Small intestine (tissue), 7 donors: ENCODE measurements around the gene HIRIP3. TPM values are rescaled to one million over a fixed set of nuclear protein-coding genes. Genes with fewer than 3 reads are reported as not detected.

Experiments used
- DNase-seq, 2 donors: peaks; one replicate each; pipeline versions ENCODE4 v3.0.0 to v3.0.0-alpha.2; 2013
- FAIRE-seq: peaks from 2 replicates; lab custom pipeline; 2012; peaks lifted over from hg19 to GRCh38; lab: Jason Lieb, UNC
- H3K27ac ChIP-seq, 3 donors: one replicate each; pipeline ENCODE4 v1.5.1; 2013; ENCODE audit warnings: low read length in 2 of 3, mild to moderate bottlenecking in 2 of 3, control low read depth in 1 of 3, inconsistent platforms in 1 of 3, low read depth in 1 of 3, moderate library complexity in 1 of 3
- H3K27me3 ChIP-seq, 3 donors: one replicate each; pipeline ENCODE4 v1.6.1; 2013; ENCODE audit warnings: low read length in 3 of 3, inconsistent platforms in 1 of 3; ENCODE audit not compliant: control insufficient read depth in 3 of 3, insufficient read depth in 3 of 3
- H3K36me3 ChIP-seq, 3 donors: one replicate each; pipeline ENCODE4 v1.6.1; 2013; ENCODE audit warnings: low read length in 3 of 3, inconsistent platforms in 1 of 3, low read depth in 1 of 3, mild to moderate bottlenecking in 1 of 3, moderate library complexity in 1 of 3; ENCODE audit not compliant: control insufficient read depth in 3 of 3, insufficient read depth in 2 of 3
- H3K4me1 ChIP-seq, 3 donors: one replicate each; pipeline ENCODE4 v1.6.1; 2013; ENCODE audit warnings: low read length in 2 of 3, inconsistent platforms in 1 of 3, low read depth in 1 of 3, mild to moderate bottlenecking in 1 of 3, moderate library complexity in 1 of 3; ENCODE audit not compliant: control insufficient read depth in 3 of 3, insufficient read depth in 2 of 3
- H3K4me3 ChIP-seq, 3 donors: one replicate each; pipeline ENCODE4 v1.5.1; 2013; ENCODE audit warnings: low read length in 3 of 3, control low read depth in 1 of 3, inconsistent platforms in 1 of 3, low read depth in 1 of 3, mild to moderate bottlenecking in 1 of 3, moderate library complexity in 1 of 3
- H3K9me3 ChIP-seq, 2 donors: one replicate each; pipeline ENCODE4 v1.6.1; 2013; ENCODE audit warnings: low read depth in 1 of 2, low read length in 1 of 2; ENCODE audit not compliant: control insufficient read depth in 2 of 2, insufficient read depth in 1 of 2
- WGBS, 3 donors: extraction: QIAGEN DNeasy Blood & Tissue Kit; methylation state at CpG; one replicate each; pipeline ENCODE4 v1.1.7; 2013; 5-methylcytosine and 5-hydroxymethylcytosine counted together
- polyA plus RNA-seq, 4 donors: library from polyadenylated mRNA; stranded (reverse) in 3 of 4; unstranded in 1 of 4; fragments of 200-250 nt in 3 of 4; fragments of 120-200 nt in 1 of 4; gene quantifications; one replicate each; pipeline versions ENCODE4 v1.2.1 to v1.2.3, GENCODE V29; 2013
- donor health status: healthy with polysubstance abuse.
- donor health status: control.
- donor health status: control.
- donor health status: Bipolar disorder and iron deficiency.
- donor health status: healthy.

Gene HIRIP3
- polyA plus RNA-seq, 4 donors = 10.1 to 15.2 (median 14.8) TPM

DNA sequence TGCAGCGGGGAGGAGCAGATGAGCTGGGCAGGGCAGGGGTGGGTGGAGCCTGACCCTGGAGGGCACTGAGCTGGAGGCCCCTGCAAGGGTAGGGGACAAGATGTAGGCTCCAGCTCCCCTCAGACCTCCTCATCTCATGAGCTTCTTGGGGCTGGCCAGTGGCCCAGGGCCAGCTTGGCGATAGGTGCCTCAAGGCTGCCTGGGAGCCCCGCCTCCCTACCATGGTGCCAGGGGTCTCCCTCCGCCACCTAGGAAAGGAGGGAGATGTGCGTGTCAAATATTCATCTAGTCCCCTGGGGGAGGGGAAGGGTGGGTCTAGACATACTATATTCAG, 3.9 kb downstream of the HIRIP3 start:
- WGBS, 3 donors = 85 to 91% (median 89%) methylated on average over 5 of the region's 5 CpGs
- H3K36me3 ChIP-seq = peaks cover 16 to 72% (median 16%) of the 10 kb centered on the region in 3 donors

DNA sequence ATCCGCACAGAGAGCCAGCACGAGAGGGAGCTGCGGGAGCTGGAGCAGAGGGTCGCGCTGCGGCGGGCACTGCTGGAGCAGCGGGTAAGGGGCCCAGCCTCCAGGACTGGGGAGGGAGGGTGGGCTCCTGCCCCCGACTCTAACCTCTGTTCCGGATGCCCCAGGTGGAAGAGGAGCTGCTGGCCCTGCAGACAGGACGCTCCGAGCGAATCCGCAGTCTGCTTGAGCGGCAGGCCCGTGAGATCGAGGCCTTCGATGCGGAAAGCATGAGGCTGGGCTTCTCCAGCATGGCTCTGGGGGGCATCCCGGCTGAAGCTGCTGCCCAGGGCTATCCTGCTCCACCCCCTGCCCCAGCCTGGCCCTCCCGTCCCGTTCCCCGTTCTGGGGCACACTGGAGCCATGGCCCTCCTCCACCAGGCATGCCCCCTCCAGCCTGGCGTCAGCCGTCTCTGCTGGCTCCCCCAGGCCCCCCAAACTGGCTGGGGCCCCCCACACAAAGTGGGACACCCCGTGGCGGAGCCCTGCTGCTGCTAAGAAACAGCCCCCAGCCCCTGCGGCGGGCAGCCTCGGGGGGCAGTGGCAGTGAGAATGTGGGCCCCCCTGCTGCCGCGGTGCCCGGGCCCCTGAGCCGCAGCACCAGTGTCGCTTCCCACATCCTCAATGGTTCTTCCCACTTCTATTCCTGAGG, 4.4 kb downstream of the HIRIP3 start:
- H3K4me3 ChIP-seq = no peak overlapping the region
- H3K36me3 ChIP-seq = peaks cover 17 to 77% (median 19%) of the 10 kb centered on the region in 3 donors
- H3K4me1 ChIP-seq = peaks cover 0 to 12% (median 3%) of the 10 kb centered on the region in 3 donors
- H3K27me3 ChIP-seq = no peaks in the 10 kb centered on the region
- DNase-seq (no peak), FAIRE-seq (no peak)
- no peak overlapping the region for H3K27ac ChIP-seq
- 93 to 95% (median 94%) methylated on average over 32 to 35 of the region's 35 CpGs for WGBS, 3 donors
- no peaks in the 10 kb centered on the region for H3K9me3 ChIP-seq

More for the DNA sequence above, 3.9 kb downstream of the HIRIP3 start:
- no peaks in the 10 kb centered on the region for H3K27me3 ChIP-seq
- no peak overlapping the region for H3K27ac ChIP-seq
- H3K4me3 ChIP-seq = no peak overlapping the region
- DNase-seq (no peak), FAIRE-seq (no peak)
- H3K4me1 ChIP-seq = peaks cover 0 to 13% (median 3%) of the 10 kb centered on the region in 3 donors
- H3K9me3 ChIP-seq = no peaks in the 10 kb centered on the region

DNA sequence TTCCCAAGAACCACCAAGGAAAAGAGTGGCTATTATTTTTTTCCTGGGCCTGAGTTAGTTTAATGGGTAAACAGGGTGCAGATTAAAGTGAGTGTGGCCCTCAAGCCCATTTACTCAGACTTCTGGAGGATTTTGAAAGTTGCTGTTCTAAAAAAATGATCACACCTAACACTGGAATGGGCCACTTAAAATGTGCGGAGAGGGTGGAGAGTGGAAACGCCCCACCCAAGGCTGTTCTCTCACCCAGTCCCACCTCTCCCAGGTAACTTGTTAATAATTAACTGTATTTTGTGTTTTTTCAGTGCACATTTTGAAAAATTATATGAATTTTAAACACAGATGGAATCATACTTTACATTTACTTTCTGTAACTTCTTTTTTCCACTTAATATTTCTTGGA, 5.4 kb downstream of the HIRIP3 start:
- H3K4me3 ChIP-seq = no peak overlapping the region
- DNase-seq (no peak), FAIRE-seq (no peak)
- H3K27me3 ChIP-seq = no peaks in the 10 kb centered on the region
- peaks cover 20 to 87% (median 26%) of the 10 kb centered on the region in 3 donors for H3K36me3 ChIP-seq
- WGBS, 3 donors = 39 to 77% (median 53%) methylated on average over 2 of the region's 2 CpGs
- no peaks in the 10 kb centered on the region for H3K9me3 ChIP-seq
- peaks cover 0 to 12% (median 3%) of the 10 kb centered on the region in 3 donors for H3K4me1 ChIP-seq
- H3K27ac ChIP-seq = no peak overlapping the region

DNA sequence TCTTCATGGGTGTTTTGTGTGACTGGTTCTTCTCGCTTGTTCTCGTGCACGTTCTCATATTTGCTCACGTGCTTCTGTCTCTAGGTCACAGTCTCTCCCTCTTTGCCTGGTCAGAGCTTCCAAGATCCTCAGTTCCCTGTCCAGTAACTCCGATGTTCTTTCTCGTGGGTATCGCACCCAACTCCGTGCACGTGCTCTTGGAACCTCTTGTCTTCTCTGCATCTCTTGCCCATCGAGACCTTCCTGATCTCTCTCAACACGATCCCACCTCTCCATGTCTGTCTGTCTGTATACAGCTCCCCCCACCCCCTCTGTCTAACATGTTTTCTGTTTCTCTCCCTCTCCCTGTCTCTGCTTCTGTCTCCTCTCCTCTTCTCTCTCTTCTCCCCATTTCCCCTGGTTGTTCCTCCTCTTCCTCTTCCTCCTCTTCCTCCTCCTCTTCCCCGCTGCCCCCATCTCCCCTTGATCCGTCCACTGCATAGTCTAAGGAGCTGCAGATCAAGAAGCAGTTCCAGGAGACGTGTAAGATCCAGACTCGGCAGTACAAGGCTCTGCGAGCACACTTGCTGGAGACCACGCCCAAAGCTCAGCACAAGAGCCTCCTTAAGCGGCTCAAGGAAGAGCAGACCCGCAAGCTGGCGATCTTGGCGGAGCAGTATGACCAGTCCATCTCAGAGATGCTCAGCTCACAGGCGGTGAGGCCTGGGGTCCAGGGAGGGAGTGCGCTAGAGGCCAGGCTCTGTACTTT, 6.1 kb downstream of the HIRIP3 start:
- peaks cover 0 to 5% (median 0%) of the 10 kb centered on the region in 3 donors for H3K4me1 ChIP-seq
- no peaks in the 10 kb centered on the region for H3K27me3 ChIP-seq
- no peak for FAIRE-seq
- H3K36me3 ChIP-seq = peaks cover 21 to 93% (median 28%) of the 10 kb centered on the region in 3 donors
- no peak overlapping the region for H3K27ac ChIP-seq
- no peak overlapping the region for H3K4me3 ChIP-seq
- H3K9me3 ChIP-seq = no peaks in the 10 kb centered on the region
- DNase-seq = no peak
- WGBS, 3 donors = 86 to 88% (median 86%) methylated on average over 23 of the region's 23 CpGs

DNA sequence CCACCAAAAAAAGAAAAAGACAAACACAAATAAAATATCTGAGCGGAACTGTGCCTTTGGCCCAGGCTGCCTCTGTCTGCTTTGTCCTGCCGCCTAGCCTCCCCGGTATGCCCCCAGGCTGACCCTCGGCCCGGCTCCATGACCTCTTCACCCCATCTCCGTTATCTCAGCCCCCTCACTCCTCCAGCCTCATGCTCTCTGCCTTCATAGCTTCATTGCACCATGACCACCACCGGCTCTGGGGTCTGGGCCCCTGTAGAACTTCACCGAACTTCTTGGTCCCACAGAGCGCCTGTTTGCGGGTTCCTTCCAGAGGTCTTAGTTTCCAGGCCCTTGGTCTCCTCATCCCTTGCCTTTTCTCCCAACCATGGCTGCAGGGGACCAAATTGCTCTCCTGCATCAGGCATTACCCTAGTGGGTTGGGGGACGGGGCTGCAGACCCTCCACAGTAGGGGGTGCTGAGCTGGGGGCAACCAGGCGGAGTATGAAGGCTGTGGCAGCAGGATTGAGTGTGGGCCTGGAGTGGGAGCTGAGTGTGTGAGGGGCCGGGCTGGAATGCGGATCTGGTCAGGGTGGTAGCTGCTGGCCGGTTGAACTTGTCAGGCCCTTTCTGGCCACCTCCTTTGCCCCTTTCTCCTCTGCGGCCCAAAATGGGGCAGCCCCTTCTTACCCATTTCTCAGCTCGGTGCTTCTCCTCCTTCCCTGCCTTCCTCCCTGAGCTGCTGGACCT, 6.9 kb downstream of the HIRIP3 start:
- FAIRE-seq (no peak), DNase-seq (no peak)
- 87 to 93% (median 91%) methylated on average over 16 to 17 of the region's 17 CpGs for WGBS, 3 donors

DNA sequence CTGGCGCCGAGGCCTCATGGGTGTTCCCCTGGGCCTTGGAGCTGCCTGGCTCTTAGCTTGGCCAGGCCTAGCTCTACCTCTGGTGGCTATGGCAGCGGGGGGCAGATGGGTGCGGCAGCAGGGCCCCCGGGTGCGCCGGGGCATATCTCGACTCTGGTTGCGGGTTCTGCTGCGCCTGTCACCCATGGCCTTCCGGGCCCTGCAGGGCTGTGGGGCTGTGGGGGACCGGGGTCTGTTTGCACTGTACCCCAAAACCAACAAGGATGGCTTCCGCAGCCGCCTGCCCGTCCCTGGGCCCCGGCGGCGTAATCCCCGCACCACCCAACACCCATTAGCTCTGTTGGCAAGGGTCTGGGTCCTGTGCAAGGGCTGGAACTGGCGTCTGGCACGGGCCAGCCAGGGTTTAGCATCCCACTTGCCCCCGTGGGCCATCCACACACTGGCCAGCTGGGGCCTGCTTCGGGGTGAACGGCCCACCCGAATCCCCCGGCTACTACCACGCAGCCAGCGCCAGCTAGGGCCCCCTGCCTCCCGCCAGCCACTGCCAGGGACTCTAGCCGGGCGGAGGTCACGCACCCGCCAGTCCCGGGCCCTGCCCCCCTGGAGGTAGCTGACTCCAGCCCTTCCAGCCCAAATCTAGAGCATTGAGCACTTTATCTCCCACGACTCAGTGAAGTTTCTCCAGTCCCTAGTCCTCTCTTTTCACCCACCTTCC, 7.9 kb downstream of the HIRIP3 start:
- Histone ChIP-seq H3K27me3 (no peaks in the 10 kb centered on the region), H3K9me3 (no peaks in the 10 kb centered on the region), H3K36me3 (peaks cover 27 to 94% (median 41%) of the 10 kb centered on the region in 3 donors), H3K4me1 (no peaks in the 10 kb centered on the region), H3K4me3 (no peak overlapping the region), H3K27ac (no peak overlapping the region)
- DNase-seq (no peak), FAIRE-seq (no peak)
- WGBS, 3 donors = 92 to 96% (median 94%) methylated on average over 26 to 35 of the region's 35 CpGs

More for the DNA sequence above, 6.9 kb downstream of the HIRIP3 start:
- H3K27ac ChIP-seq = no peak overlapping the region
- H3K27me3 ChIP-seq = no peaks in the 10 kb centered on the region
- H3K36me3 ChIP-seq = peaks cover 24 to 94% (median 32%) of the 10 kb centered on the region in 3 donors
- H3K4me1 ChIP-seq = no peaks in the 10 kb centered on the region
- no peak overlapping the region for H3K4me3 ChIP-seq
- H3K9me3 ChIP-seq = no peaks in the 10 kb centered on the region

DNA sequence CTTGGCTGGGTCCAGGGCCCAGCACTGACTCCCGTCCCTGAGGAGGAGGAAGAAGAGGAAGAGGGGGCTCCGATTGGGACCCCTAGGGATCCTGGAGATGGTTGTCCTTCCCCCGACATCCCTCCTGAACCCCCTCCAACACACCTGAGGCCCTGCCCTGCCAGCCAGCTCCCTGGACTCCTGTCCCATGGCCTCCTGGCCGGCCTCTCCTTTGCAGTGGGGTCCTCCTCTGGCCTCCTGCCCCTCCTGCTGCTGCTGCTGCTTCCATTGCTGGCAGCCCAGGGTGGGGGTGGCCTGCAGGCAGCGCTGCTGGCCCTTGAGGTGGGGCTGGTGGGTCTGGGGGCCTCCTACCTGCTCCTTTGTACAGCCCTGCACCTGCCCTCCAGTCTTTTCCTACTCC, 8.5 kb downstream of the HIRIP3 start:
- no peaks in the 10 kb centered on the region for H3K4me1 ChIP-seq
- WGBS, 3 donors = 89 to 100% (median 92%) methylated on average over 4 to 5 of the region's 5 CpGs
- H3K27ac ChIP-seq = no peak overlapping the region
- no peaks in the 10 kb centered on the region for H3K9me3 ChIP-seq
- H3K4me3 ChIP-seq = no peak overlapping the region
- H3K27me3 ChIP-seq = no peaks in the 10 kb centered on the region
- peaks cover 25 to 94% (median 44%) of the 10 kb centered on the region in 3 donors for H3K36me3 ChIP-seq
- no peak for DNase-seq
- no peak for FAIRE-seq

DNA sequence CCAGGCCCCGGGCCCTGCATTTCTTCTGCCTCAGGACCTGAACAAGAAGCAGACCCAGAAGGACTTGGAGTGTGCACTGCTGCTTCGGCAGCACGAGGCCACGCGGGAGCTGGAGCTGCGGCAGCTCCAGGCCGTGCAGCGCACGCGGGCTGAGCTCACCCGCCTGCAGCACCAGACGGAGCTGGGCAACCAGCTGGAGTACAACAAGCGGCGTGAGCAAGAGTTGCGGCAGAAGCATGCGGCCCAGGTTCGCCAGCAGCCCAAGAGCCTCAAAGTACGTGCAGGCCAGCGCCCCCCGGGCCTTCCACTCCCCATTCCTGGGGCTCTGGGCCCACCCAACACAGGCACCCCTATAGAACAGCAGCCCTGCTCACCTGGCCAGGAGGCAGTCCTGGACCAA, 9.2 kb downstream of the HIRIP3 start:
- no peak for FAIRE-seq
- no peak for DNase-seq
- Histone ChIP-seq H3K4me3 (no peak overlapping the region), H3K36me3 (peaks cover 31 to 93% (median 51%) of the 10 kb centered on the region in 3 donors), H3K27ac (no peak overlapping the region), H3K9me3 (no peaks in the 10 kb centered on the region), H3K27me3 (no peaks in the 10 kb centered on the region), H3K4me1 (no peaks in the 10 kb centered on the region)
- whole genome bisulfite sequencing, 3 donors = 93 to 96% (median 96%) methylated on average over 20 of the region's 20 CpGs
